HCT116 (cell line): Measurements from ENCODE around the gene CPT1A. TPM values are rescaled to one million over a fixed set of nuclear protein-coding genes. Genes with fewer than 3 reads are reported as not detected.

ENCODE experiments used
- total RNA-seq: library from RNA; stranded (reverse); gene quantifications from one replicate; pipeline ENCODE4 v1.2.1, GENCODE V29; 2021; ENCODE audit not compliant: unreplicated experiment

CPT1A gene
- total RNA-seq, 1 experiment from 2014 or later, result 54.4 TPM

Other genes starting within 250 kb of the CPT1A start
- gene GAL, start 157.4 kb downstream of the CPT1A start, total RNA-seq, result 83.1 TPM
- 24.8 TPM for gene TESMIN, start 90.4 kb downstream of the CPT1A start, total RNA-seq
- 90.2 TPM for gene MRPL21, start 61.9 kb upstream of the CPT1A start, total RNA-seq
- 19.3 TPM for gene IGHMBP2, start 62.0 kb upstream of the CPT1A start, total RNA-seq
- gene MRGPRD, start 139.1 kb upstream of the CPT1A start, total RNA-seq, result not detected
- 0.76 TPM for gene MRGPRF, start 171.3 kb upstream of the CPT1A start, total RNA-seq
- gene TPCN2, start 207.0 kb upstream of the CPT1A start, total RNA-seq, result 15.2 TPM